Activated CD4-positive, alpha-beta T cell treated with anti-CD3 and anti-CD28 coated beads, Interleukin-2, amount 10 ng/mL, durations not matched to agents 24 days and 14 days (primary cell): ENCODE measurements around the gene GRIFIN. TPM values are rescaled to one million over a fixed set of nuclear protein-coding genes. Genes with fewer than 3 reads are reported as not detected.

Source experiments
- DNase-seq: peaks from one replicate; pipeline ENCODE4 v3.0.0; 2022
- H3K27ac Mint-ChIP-seq: one replicate; pipeline ENCODE4 v1.8.0; 2022; ENCODE audit warnings: mild to moderate bottlenecking, mixed read lengths
- H3K27me3 Mint-ChIP-seq: one replicate; pipeline ENCODE4 v1.8.0; 2022; ENCODE audit warnings: mixed read lengths
- H3K36me3 Mint-ChIP-seq: one replicate; pipeline ENCODE4 v1.8.0; 2022; ENCODE audit warnings: low read depth, mild to moderate bottlenecking, mixed read lengths
- H3K4me1 Mint-ChIP-seq: one replicate; pipeline ENCODE4 v1.8.0; 2021; ENCODE audit warnings: mixed read lengths
- H3K4me3 Mint-ChIP-seq: one replicate; pipeline ENCODE4 v1.8.0; 2022; ENCODE audit warnings: mild to moderate bottlenecking, moderate library complexity, mixed read lengths
- H3K9me3 Mint-ChIP-seq: one replicate; pipeline ENCODE4 v1.8.0; 2021; ENCODE audit warnings: mixed read lengths
- intact Hi-C: fragments of 100-400 bp; cut with micrococcal nuclease; formaldehyde crosslinking; loops from one replicate; pipeline ENCODE4 v1.15.1; 2023
- total RNA-seq: library from RNA; stranded (reverse); gene quantifications from 2 replicates; pipeline ENCODE4 v1.2.3, GENCODE V29; 2022

Gene GRIFIN
- total RNA-seq, 1 donor from 2014 or later: not detected

GRCh38 chr7:2517678-2518507 lies 41.7 kb upstream of the GRIFIN start:
- Mint-ChIP-seq H3K36me3 (peaks cover 9% of the 10 kb centered on the region), H3K4me1 (peaks cover 35% of the 10 kb centered on the region), H3K27me3 (peaks cover 7% of the 10 kb centered on the region), H3K4me3 (peak overlapping the region; percentile 31), H3K27ac (peak overlapping the region; percentile 37), H3K9me3 (no peaks in the 10 kb centered on the region)
- DNase-seq: no peak
- intact Hi-C loops: loop anchor here (5.0 kb wide), 1 partner anchor 166 kb away; the partner anchor contains the start of gene EIF3B

- DNase-seq: no peak
- Mint-ChIP-seq H3K4me1 (peaks cover 36% of the 10 kb centered on the region), H3K36me3 (peaks cover 5% of the 10 kb centered on the region), H3K4me3 (no peak overlapping the region), H3K9me3 (no peaks in the 10 kb centered on the region), H3K27me3 (peaks cover 7% of the 10 kb centered on the region), H3K27ac (no peak overlapping the region)
- intact Hi-C loops: loop anchor here (5.0 kb wide), 1 partner anchor 165 kb away; the partner anchor contains the start of gene EIF3B
Observed at GRCh38 chr7:2517026-2517425, 40.8 kb upstream of the GRIFIN start.

- H3K4me1 Mint-ChIP-seq: peaks cover 34% of the 10 kb centered on the region
- no peak overlapping the region for H3K27ac Mint-ChIP-seq
- H3K4me3 Mint-ChIP-seq: no peak overlapping the region
- peaks cover 7% of the 10 kb centered on the region for H3K27me3 Mint-ChIP-seq
- intact Hi-C loops: loop anchor here (5.0 kb wide), 1 partner anchor 164 kb away; the partner anchor contains the start of gene EIF3B
- H3K36me3 Mint-ChIP-seq: no peaks in the 10 kb centered on the region
- no peaks in the 10 kb centered on the region for H3K9me3 Mint-ChIP-seq
- DNase-seq: no peak
Observed at GRCh38 chr7:2516194-2516555, 40.0 kb upstream of the GRIFIN start.

GRCh38 chr7:2515424-2516193 lies 39.4 kb upstream of the GRIFIN start:
- H3K27ac Mint-ChIP-seq: no peak overlapping the region
- peaks cover 34% of the 10 kb centered on the region for H3K4me1 Mint-ChIP-seq
- H3K36me3 Mint-ChIP-seq: no peaks in the 10 kb centered on the region
- H3K4me3 Mint-ChIP-seq: no peak overlapping the region
- intact Hi-C loops: loop anchor here (5.0 kb wide), 1 partner anchor 163 kb away; the partner anchor contains the start of gene EIF3B
- H3K27me3 Mint-ChIP-seq: peaks cover 7% of the 10 kb centered on the region
- H3K9me3 Mint-ChIP-seq: no peaks in the 10 kb centered on the region
- no peak for DNase-seq

GRCh38 chr7:2514473-2515423 lies 38.5 kb upstream of the GRIFIN start:
- Mint-ChIP-seq H3K36me3 (no peaks in the 10 kb centered on the region), H3K4me1 (peaks cover 35% of the 10 kb centered on the region), H3K9me3 (no peaks in the 10 kb centered on the region), H3K4me3 (no peak overlapping the region), H3K27ac (no peak overlapping the region), H3K27me3 (peaks cover 7% of the 10 kb centered on the region)
- intact Hi-C loops: loop anchor here (5.0 kb wide), 1 partner anchor 162 kb away; the partner anchor contains the start of gene EIF3B
- no peak for DNase-seq

- H3K4me1 Mint-ChIP-seq: peaks cover 44% of the 10 kb centered on the region
- H3K36me3 Mint-ChIP-seq: no peaks in the 10 kb centered on the region
- H3K27ac Mint-ChIP-seq: no peak overlapping the region
- no peaks in the 10 kb centered on the region for H3K9me3 Mint-ChIP-seq
- peaks cover 7% of the 10 kb centered on the region for H3K27me3 Mint-ChIP-seq
- no peak for DNase-seq
- H3K4me3 Mint-ChIP-seq: no peak overlapping the region
- intact Hi-C loops: no loop called here
Observed at GRCh38 chr7:2513702-2514101, 37.5 kb upstream of the GRIFIN start.

GRCh38 chr7:2512713-2513112 lies 36.5 kb upstream of the GRIFIN start:
- Mint-ChIP-seq H3K27me3 (peaks cover 3% of the 10 kb centered on the region), H3K36me3 (no peaks in the 10 kb centered on the region), H3K27ac (peak overlapping the region; percentile 75), H3K4me3 (peak overlapping the region; percentile 21), H3K9me3 (no peaks in the 10 kb centered on the region), H3K4me1 (peaks cover 47% of the 10 kb centered on the region)
- intact Hi-C loops: no loop called here
- no peak for DNase-seq

GRCh38 chr7:2512179-2512661 lies 36.0 kb upstream of the GRIFIN start:
- peak overlapping the region; percentile 64 for H3K4me3 Mint-ChIP-seq
- H3K36me3 Mint-ChIP-seq: no peaks in the 10 kb centered on the region
- peak overlapping the region; percentile 89 for H3K27ac Mint-ChIP-seq
- peaks cover 42% of the 10 kb centered on the region for H3K4me1 Mint-ChIP-seq
- H3K9me3 Mint-ChIP-seq: no peaks in the 10 kb centered on the region
- H3K27me3 Mint-ChIP-seq: no peaks in the 10 kb centered on the region
- DNase-seq: peak; percentile 68
- intact Hi-C loops: no loop called here

- no peak for DNase-seq
- intact Hi-C loops: loop anchor here (1.0 kb wide), 1 partner anchor 8 kb away; the partner anchor contains the start of gene LFNG
- Mint-ChIP-seq H3K27me3 (no peaks in the 10 kb centered on the region), H3K4me3 (peak overlapping the region; percentile 64), H3K27ac (peak overlapping the region; percentile 89), H3K36me3 (no peaks in the 10 kb centered on the region), H3K4me1 (peaks cover 40% of the 10 kb centered on the region), H3K9me3 (no peaks in the 10 kb centered on the region)
Observed at GRCh38 chr7:2511769-2512168, 35.6 kb upstream of the GRIFIN start.

GRCh38 chr7:2510909-2511768 lies 34.9 kb upstream of the GRIFIN start:
- peaks cover 39% of the 10 kb centered on the region for H3K4me1 Mint-ChIP-seq
- peak overlapping the region; percentile 89 for H3K27ac Mint-ChIP-seq
- H3K27me3 Mint-ChIP-seq: no peaks in the 10 kb centered on the region
- H3K4me3 Mint-ChIP-seq: peak overlapping the region; percentile 64
- no peaks in the 10 kb centered on the region for H3K9me3 Mint-ChIP-seq
- intact Hi-C loops: loop anchor here (1.0 kb wide), 1 partner anchor 8 kb away; the partner anchor contains the start of gene LFNG
- peak; percentile 80 for DNase-seq
- H3K36me3 Mint-ChIP-seq: no peaks in the 10 kb centered on the region

GRCh38 chr7:2510130-2510776 lies 34.1 kb upstream of the GRIFIN start:
- H3K27ac Mint-ChIP-seq: peak overlapping the region; percentile 69
- H3K4me3 Mint-ChIP-seq: peak overlapping the region; percentile 56
- no peaks in the 10 kb centered on the region for H3K36me3 Mint-ChIP-seq
- no peak for DNase-seq
- intact Hi-C loops: no loop called here
- H3K4me1 Mint-ChIP-seq: peaks cover 39% of the 10 kb centered on the region
- H3K27me3 Mint-ChIP-seq: no peaks in the 10 kb centered on the region
- H3K9me3 Mint-ChIP-seq: no peaks in the 10 kb centered on the region
